OCI-LY1 (cell line): ENCODE results near the gene IVNS1ABP.
A peak's percentile ranks its signal among the peaks of the same experiment; 100 is the strongest.
"Not testable (repeated sequence)": the region's sequence is repeated elsewhere in the genome, so short reads cannot be mapped to it uniquely, and the experiment has no call there.

ENCODE experiments used
- H2AFZ ChIP-seq: fragments of 200-600 bp; sonication (generic), shearing (Covaris generic); 2 replicates; pipeline ENCODE4 v1.6.0; 2014; ENCODE audit warnings: antibody characterized with exemption, mild to moderate bottlenecking, low read length
- H3F3A ChIP-seq: fragments of 200-600 bp; sonication (generic), shearing (Covaris generic); 2 replicates; pipeline ENCODE4 v1.6.0; 2014; ENCODE audit warnings: mild to moderate bottlenecking, antibody characterized with exemption, low read length, moderate library complexity; ENCODE audit not compliant: insufficient read depth
- H3K27ac ChIP-seq: fragments of 200-600 bp; sonication (generic); 2 replicates; pipeline ENCODE4 v1.5.1; 2014; ENCODE audit warnings: low read length, mixed run types, mild to moderate bottlenecking, low read depth; ENCODE audit not compliant: poor library complexity, severe bottlenecking
- H3K27me3 ChIP-seq: fragments of 200-600 bp; sonication (generic); 2 replicates; pipeline ENCODE4 v1.6.0; 2014; ENCODE audit warnings: antibody characterized with exemption, mild to moderate bottlenecking, low read length, moderate library complexity; ENCODE audit not compliant: insufficient read depth
- H3K36me3 ChIP-seq: fragments of 200-600 bp; sonication (generic); 2 replicates; pipeline ENCODE4 v1.6.1; 2014; ENCODE audit warnings: mild to moderate bottlenecking, antibody characterized with exemption, low read length, moderate library complexity, mixed read lengths; ENCODE audit not compliant: insufficient read depth
- H3K4me1 ChIP-seq: fragments of 200-600 bp; sonication (generic); 2 replicates; pipeline ENCODE4 v1.5.1; 2014; ENCODE audit warnings: mild to moderate bottlenecking, low read length, moderate library complexity; ENCODE audit not compliant: insufficient read depth, severe bottlenecking
- H3K4me2 ChIP-seq: fragments of 200-600 bp; sonication (generic), shearing (Covaris generic); 2 replicates; pipeline ENCODE4 v1.6.1; 2014; ENCODE audit warnings: low read length
- H3K4me3 ChIP-seq: fragments of 200-600 bp; sonication (generic); 2 replicates; pipeline ENCODE4 v1.5.1; 2014; ENCODE audit warnings: low read length, low read depth, mild to moderate bottlenecking, mixed read lengths; ENCODE audit not compliant: poor library complexity, severe bottlenecking
- H3K79me2 ChIP-seq: fragments of 200-600 bp; shearing (Covaris generic); 2 replicates; pipeline ENCODE4 v1.6.1; 2016; ENCODE audit warnings: mixed run types, low read length, mixed read lengths; ENCODE audit not compliant: insufficient read depth
- H3K9ac ChIP-seq: fragments of 200-600 bp; sonication (generic), shearing (Covaris generic); 2 replicates; pipeline ENCODE4 v1.6.1; 2014; ENCODE audit warnings: mild to moderate bottlenecking, low read length, mixed read lengths
- H3K9me2 ChIP-seq: fragments of 200-600 bp; sonication (generic), shearing (Covaris generic); 2 replicates; pipeline ENCODE4 v1.6.1; 2014; ENCODE audit warnings: low read depth, mild to moderate bottlenecking, low read length, mixed read lengths
- H3K9me3 ChIP-seq: fragments of 200-600 bp; shearing (Covaris generic); 2 replicates; pipeline ENCODE4 v1.6.1; 2014; ENCODE audit warnings: low read length, mixed read lengths
- H4K20me1 ChIP-seq: fragments of 200-600 bp; sonication (generic), shearing (Covaris generic); 2 replicates; pipeline ENCODE4 v1.6.0; 2016; ENCODE audit warnings: mild to moderate bottlenecking, low read length; ENCODE audit not compliant: insufficient read depth
- CTCF ChIP-seq: fragments of 200-600 bp; sonication (generic), shearing (Covaris generic); IDR thresholded peaks from 2 replicates; pipeline ENCODE4 v1.5.1; 2017; ENCODE audit warnings: mild to moderate bottlenecking, antibody characterized with exemption, low read length, moderate library complexity, mixed read lengths
- EZH2 ChIP-seq: fragments of 200-600 bp; sonication (generic), shearing (Covaris generic); IDR thresholded peaks from 2 replicates; pipeline ENCODE4 v1.8.0; 2017; ENCODE audit warnings: borderline replicate concordance, mixed run types, mild to moderate bottlenecking, antibody characterized with exemption, low read length, moderate library complexity, mixed read lengths

IVNS1ABP gene

GRCh38 chr1:185317034-185317885 is at the start of gene IVNS1ABP:
IVNS1ABP (minus strand) TSS chr1:185317243; CDS start chr1:185309493, 7,750 bp downstream.
- Histone ChIP-seq H3K9ac (peak within 1 kb of the TSS; percentile 88), H3K27me3 (no peaks in the 10 kb centered on the region), H3K4me1 (peaks cover 46% of the 10 kb centered on the region), H3K36me3 (peaks cover 2% of the 10 kb centered on the region; the same call in 1 of the 2 replicates), H3K9me2 (no peaks in the 10 kb centered on the region), H3K9me3 (no peaks in the 10 kb centered on the region), H3K27ac (peak within 1 kb of the TSS; percentile 89), H3K4me2 (peak within 1 kb of the TSS; percentile 98), H3K79me2 (peaks cover 41% of the 10 kb centered on the region), H2AFZ (no peak within 1 kb of the TSS), H3K4me3 (peak within 1 kb of the TSS; percentile 85), H4K20me1 (0 out of 2 replicates have a peak, but pooled peaks cover 7% of the 10 kb centered on the region), H3F3A (no peaks in the 10 kb centered on the region)
- TF ChIP-seq EZH2 (no peak), CTCF (peak; percentile 45)

- Histone ChIP-seq H3K4me2 (no peak overlapping the region), H3K27ac (no peak overlapping the region), H3K9ac (no peak overlapping the region), H3K4me1 (no peaks in the 10 kb centered on the region), H3K27me3 (no peaks in the 10 kb centered on the region), H3K9me3 (no peaks in the 10 kb centered on the region; the same call in 1 of the 2 replicates), H3K9me2 (no peaks in the 10 kb centered on the region), H2AFZ (no peak overlapping the region), H3K36me3 (no peaks in the 10 kb centered on the region), H3K4me3 (no peak overlapping the region), H3K79me2 (no peaks in the 10 kb centered on the region), H3F3A (no peaks in the 10 kb centered on the region), H4K20me1 (no peaks in the 10 kb centered on the region)
- TF ChIP-seq EZH2 (no peak), CTCF (no peak)
Observed at GRCh38 chr1:185365951-185366350, 48.9 kb upstream of the IVNS1ABP start.

- not testable (repeated sequence) for H4K20me1 ChIP-seq, H3K27me3 ChIP-seq, H3K79me2 ChIP-seq, H3K9ac ChIP-seq, H2AFZ ChIP-seq, H3K9me3 ChIP-seq, H3K27ac ChIP-seq, H3K4me3 ChIP-seq, H3F3A ChIP-seq, H3K4me2 ChIP-seq, H3K4me1 ChIP-seq, H3K36me3 ChIP-seq, H3K9me2 ChIP-seq
Observed at GRCh38 chr1:185364528-185364927, 47.5 kb upstream of the IVNS1ABP start.

GRCh38 chr1:185363205-185363604 is 46.2 kb upstream of the IVNS1ABP start:
- TF ChIP-seq EZH2 (no peak), CTCF (no peak)
- Histone ChIP-seq H3K9ac (no peak overlapping the region), H3K36me3 (no peaks in the 10 kb centered on the region), H3K4me2 (no peak overlapping the region), H3K4me3 (no peak overlapping the region), H3K9me2 (no peaks in the 10 kb centered on the region), H4K20me1 (no peaks in the 10 kb centered on the region), H3K4me1 (no peaks in the 10 kb centered on the region), H2AFZ (no peak overlapping the region), H3K27me3 (no peaks in the 10 kb centered on the region), H3K79me2 (no peaks in the 10 kb centered on the region), H3F3A (no peaks in the 10 kb centered on the region), H3K27ac (no peak overlapping the region), H3K9me3 (no peaks in the 10 kb centered on the region; the same call in 1 of the 2 replicates)
